ENCODE data around the gene LCN9.

The LCN9 gene

DNA sequence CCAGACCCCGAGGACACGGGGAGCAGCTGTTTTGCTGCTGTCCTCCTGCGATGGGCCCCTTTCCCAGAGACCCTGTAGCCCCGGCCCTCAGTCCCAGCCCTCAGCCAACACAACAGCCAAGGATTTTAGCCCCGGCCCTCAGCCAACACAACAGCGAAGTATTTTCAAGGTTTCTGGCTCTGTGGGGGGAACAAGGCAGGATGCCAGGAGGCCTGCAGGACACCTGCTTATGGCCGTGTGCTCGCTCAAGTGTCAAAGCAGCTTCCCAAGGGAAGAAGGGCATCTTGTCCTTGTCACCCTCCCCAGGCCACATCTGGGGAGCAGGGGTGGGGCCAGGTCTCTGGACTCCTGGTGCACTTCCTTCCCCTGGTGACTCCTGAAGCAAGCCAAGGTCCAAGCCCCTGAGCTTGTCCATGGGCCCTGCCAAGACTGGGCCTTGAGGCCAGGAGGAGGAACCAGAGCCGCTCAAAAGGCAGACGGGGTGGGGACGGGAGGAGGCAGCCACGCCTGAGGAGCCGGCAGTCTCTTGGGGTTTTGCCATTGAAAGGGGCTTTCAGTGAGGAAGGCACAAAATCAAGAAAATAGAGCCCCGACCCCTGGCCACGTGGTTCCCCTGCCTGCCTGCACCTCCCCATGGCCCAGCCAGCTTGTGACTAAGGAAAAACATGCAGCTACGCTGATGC is 49.6 kb downstream of the LCN9 start:
- H3K4me3 ChIP-seq (ENCODE audit: low read length), result no peak overlapping the region
- no peak for DNase-seq (ENCODE audit: low read depth)
- TF ChIP-seq, protein P1, sequence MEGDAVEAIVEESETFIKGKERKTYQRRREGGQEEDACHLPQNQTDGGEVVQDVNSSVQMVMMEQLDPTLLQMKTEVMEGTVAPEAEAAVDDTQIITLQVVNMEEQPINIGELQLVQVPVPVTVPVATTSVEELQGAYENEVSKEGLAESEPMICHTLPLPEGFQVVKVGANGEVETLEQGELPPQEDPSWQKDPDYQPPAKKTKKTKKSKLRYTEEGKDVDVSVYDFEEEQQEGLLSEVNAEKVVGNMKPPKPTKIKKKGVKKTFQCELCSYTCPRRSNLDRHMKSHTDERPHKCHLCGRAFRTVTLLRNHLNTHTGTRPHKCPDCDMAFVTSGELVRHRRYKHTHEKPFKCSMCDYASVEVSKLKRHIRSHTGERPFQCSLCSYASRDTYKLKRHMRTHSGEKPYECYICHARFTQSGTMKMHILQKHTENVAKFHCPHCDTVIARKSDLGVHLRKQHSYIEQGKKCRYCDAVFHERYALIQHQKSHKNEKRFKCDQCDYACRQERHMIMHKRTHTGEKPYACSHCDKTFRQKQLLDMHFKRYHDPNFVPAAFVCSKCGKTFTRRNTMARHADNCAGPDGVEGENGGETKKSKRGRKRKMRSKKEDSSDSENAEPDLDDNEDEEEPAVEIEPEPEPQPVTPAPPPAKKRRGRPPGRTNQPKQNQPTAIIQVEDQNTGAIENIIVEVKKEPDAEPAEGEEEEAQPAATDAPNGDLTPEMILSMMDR (conservative IDR thresholded peaks at IDR 0.05; ENCODE audit: low read depth, low read length), result no peak

DNA sequence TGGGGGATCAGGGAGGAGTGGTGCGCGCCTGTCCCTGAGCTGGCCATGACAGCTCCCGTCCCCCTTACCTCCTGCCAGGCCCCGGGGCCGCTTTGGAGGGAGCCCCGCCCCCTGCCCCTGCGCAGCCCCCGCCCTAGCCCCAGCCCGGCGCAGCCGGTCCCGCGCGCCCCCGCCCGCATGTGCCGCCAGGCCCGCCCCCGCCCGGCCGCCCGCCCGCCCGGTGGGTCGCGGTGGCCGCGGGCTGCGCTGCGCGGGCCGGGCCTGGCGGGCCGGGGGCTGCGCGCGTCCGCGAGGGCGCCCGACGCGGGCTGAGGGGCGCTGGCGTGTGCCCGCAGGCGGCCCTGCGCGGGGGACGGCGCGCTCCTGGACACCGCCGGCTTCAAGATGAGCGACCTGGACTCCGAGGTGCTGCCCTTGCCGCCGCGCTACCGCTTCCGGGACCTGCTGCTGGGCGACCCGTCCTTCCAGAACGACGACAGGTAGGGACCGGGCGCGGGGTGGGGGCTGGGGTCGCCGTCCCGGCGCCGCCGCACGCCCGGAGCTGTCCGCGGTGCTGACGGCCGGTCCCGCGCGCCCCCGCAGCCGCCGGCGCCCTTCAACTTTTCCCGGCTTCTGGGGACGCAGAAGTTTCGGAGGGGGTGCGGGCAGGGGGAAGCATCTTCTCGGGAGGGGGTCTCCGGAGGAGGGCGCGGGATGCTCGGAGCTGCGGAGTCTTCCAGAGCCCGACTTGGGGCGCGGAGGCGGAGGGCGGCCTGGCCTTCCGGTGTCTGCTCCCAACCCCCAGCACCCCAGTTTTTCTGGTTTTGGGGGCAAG is 51.3 kb downstream of the LCN9 start:
- DNase-seq (ENCODE audit: low read depth), result no peak
- H3K4me3 ChIP-seq (ENCODE audit: low read length), result no peak overlapping the region
- TF ChIP-seq, protein P1 (conservative IDR thresholded peaks at IDR 0.05; ENCODE audit: low read depth, low read length), result no peak

DNA sequence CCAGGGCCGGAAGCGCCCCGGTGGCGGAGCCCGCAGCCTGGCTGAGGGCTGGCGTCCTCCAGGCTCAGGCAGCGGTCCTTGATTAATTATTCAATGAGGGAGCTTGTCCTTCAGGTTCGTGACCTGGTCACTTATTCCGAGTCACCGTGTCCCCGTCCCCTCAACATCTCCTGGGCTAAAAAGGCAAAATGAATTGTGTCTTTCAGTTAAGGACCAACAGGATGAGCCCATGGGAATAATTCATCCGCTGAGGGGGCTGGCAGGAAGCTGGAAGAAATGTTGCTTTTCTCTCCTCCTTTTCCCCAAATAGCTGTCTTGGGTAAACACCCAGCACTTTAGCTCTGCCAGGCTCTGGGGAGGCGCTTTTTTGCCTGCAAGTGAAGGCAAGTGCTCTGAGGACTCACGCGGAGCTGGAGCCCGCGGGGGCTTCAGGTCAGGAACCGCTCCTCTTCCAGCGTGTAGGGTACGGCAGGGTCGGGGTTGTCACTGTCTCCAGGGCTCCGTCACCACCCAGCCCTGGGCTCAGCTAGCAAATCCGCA is 52.0 kb downstream of the LCN9 start:
- DNase-seq (ENCODE audit: low read depth), result no peak
- TF ChIP-seq, protein P1 (conservative IDR thresholded peaks at IDR 0.05; ENCODE audit: low read depth, low read length), result no peak
- no peak overlapping the region for H3K4me3 ChIP-seq (ENCODE audit: low read length)

DNA sequence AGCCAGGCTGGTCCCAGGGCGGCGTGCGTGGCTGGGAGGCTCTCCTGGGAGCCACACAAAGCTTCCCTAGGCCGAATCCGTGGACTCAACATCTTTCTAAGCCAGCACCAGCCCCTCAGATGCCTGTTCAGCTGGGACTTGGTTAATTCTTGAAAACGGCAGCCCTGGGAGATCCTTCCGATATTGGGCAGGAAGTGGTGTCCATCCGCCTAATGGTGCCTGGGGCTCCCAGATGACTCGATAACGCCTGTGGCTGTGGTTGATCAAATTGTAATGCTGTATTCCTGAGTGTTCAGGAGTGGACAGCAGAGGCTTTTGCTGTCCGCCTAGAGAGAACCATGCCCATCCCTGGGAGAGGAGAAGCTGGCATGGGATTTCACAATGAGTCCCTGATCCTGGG is 52.9 kb downstream of the LCN9 start:
- no peak overlapping the region for H3K4me3 ChIP-seq (ENCODE audit: low read length)
- DNase-seq (ENCODE audit: low read depth), result no peak
- TF ChIP-seq, protein P1 (conservative IDR thresholded peaks at IDR 0.05; ENCODE audit: low read depth, low read length), result no peak

All from retinal pigment epithelial cell (primary cell).